Measurements from ENCODE around the gene ZNF253.
"Not testable (repeated sequence)": the region's sequence is repeated elsewhere in the genome, so short reads cannot be mapped to it uniquely, and the experiment has no call there.

ZNF253 gene

GRCh38 chr19:19900139-19900728 is 34.6 kb downstream of the ZNF253 start:
- no peak for DNase-seq

DNA sequence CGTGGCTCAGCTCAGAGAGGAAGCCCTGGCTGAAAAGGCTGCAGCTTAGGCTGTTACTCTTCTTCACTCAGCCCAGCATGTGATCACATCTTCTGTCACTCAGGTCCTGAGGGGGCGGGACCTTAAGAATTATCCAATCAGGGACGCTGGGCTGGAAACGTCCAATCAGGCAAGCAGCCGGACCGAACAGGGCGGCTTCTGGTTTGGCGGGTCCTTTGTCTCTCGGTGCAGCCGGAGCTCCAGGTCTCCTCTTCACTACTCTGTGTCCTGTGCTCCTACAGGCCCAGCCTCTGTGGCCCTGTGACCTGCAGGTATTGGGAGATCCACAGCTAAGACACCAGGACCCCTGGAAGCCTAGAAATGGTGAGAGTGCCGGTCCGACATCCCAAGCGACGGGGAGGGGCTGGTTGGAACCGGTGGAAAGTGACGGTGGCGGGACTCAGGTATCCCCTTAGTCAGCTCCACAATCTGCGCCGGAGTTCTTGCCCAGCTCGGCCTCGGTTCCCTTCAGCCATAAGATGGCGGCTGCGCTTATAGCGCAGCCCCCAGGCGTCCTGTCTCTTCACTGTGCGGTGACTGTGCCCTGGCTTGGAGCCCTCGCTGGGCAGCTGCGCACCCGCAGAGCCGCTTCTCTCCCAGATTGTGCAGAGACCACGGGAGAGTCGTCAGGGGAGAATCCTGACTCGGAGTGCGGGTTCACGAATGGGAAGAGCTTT is 35.2 kb downstream of the ZNF253 start, which contains the start of gene ZNF93:
Gene ZNF93 (plus strand): TSS at position 218 of the 716 bp plus-strand sequence. CDS start 143 bp downstream, at position 361.
- DNase-seq: peak; percentile 76

- DNase-seq: not testable (repeated sequence)
Observed at GRCh38 chr19:19907551-19907950, 41.9 kb downstream of the ZNF253 start.

DNA sequence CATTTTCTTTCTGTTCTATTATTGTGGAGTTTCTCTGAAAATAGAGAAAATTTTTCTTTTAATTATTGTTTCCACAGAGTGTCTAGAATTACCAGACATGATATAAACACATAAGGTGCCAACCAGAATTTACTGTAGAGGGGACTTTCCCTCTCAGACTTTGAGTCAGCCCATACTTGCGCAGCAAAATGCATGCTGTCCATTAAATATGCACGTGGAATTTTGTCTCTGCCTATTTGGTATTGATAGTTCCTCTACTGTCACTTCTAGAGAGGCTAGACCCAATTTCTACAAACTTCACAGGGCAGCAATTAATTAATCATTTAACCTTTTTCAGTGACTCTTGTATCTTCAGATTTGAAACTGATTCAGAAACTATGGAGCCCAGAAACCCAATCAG is 44.0 kb downstream of the ZNF253 start:
- no peak for DNase-seq

GRCh38 chr19:19911150-19911549 is 45.5 kb downstream of the ZNF253 start:
- no peak for DNase-seq

- no peak for DNase-seq
Observed at GRCh38 chr19:19914596-19914995, 48.9 kb downstream of the ZNF253 start.

DNA sequence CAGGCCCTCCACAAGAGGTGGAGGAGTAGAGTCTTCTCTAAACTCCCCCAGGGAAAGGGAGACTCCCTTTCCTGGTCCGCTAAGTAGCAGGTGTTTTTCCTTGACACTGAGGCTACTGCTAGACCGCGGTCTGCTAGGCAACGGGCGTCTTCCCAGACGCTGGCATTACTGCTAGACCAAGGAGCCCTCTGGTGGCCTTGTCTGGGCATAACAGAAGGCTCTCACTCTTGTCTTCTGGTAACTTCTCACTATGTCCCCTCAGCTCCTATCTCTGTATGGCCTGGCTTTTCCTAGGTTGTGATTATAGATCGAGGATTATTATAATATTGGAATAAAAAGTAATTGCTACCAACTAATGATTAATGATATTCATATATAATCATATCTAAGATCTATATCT is 64.7 kb downstream of the ZNF253 start:
- not testable (repeated sequence) for DNase-seq

DNA sequence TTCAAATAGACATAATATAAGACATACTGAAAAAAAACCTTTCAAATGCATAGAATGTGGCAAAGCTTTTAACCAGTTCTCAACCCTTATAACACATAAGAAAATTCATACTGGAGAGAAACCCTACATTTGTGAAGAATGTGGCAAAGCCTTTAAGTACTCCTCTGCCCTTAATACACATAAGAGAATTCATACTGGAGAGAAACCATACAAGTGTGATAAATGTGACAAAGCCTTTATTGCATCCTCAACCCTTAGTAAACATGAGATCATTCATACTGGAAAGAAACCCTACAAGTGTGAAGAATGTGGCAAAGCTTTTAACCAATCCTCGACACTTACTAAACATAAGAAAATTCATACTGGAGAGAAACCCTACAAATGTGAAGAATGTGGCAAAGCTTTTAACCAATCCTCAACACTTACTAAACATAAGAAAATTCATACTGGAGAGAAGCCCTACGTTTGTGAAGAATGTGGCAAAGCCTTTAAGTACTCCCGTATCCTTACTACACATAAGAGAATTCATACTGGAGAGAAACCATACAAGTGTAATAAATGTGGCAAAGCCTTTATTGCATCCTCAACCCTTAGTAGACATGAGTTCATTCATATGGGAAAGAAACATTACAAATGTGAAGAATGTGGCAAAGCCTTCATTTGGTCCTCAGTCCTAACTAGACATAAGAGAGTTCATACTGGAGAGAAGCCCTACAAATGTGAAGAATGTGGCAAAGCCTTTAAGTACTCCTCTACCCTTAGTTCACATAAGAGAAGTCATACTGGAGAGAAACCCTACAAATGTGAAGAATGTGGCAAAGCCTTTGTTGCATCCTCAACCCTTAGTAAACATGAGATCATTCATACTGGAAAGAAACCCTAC is 68.0 kb downstream of the ZNF253 start:
- not testable (repeated sequence) for DNase-seq

DNA sequence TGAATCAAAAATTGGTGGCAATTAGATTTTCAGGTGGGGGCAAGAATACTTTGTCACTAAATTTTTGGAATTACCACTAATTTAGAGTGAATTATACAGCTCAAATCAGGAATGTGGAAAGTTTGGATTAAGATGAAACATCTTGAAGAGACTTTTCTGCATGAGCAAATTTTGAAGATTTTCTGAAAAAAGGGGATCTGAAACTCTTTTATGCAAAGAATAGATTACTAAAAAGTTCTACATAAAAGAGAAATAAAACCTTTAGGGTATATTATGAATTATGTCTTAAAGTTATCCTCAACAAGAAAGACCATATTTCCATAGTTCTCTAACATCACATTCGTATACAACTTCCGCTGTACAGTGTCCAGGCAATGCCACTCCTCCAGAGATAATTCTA is 71.7 kb downstream of the ZNF253 start:
- no peak for DNase-seq

GRCh38 chr19:19938449-19938848 is 72.8 kb downstream of the ZNF253 start:
- no peak for DNase-seq

- no peak for DNase-seq
Observed at GRCh38 chr19:19943848-19944582, 78.3 kb downstream of the ZNF253 start.
